GM12865 (cell line): ENCODE results near the gene LGALS1.
"Not testable (repeated sequence)": the region's sequence is repeated elsewhere in the genome, so short reads cannot be mapped to it uniquely, and the experiment has no call there.

ENCODE experiments used
- DNase-seq: peaks from one replicate; pipeline ENCODE4 v3.0.0; 2010; ENCODE audit warnings: low read depth
- H3K4me3 ChIP-seq: 2 replicates; pipeline ENCODE4 v1.5.1; 2011; ENCODE audit warnings: mild to moderate bottlenecking, low read depth, low read length, control low read depth
- TF ChIP-seq, protein P1 (sequence below): IDR thresholded peaks from 2 replicates; pipeline ENCODE4 v1.5.1; 2011; ENCODE audit warnings: low read length, control low read depth, low read depth, inconsistent platforms; ENCODE audit not compliant: insufficient read depth; ENCODE audit errors: missing control alignments

Gene LGALS1

GRCh38 chr22:37690901-37691504 lies 15.6 kb downstream of the LGALS1 start:
- H3K4me3 ChIP-seq: no peak overlapping the region
- TF ChIP-seq, protein P1, sequence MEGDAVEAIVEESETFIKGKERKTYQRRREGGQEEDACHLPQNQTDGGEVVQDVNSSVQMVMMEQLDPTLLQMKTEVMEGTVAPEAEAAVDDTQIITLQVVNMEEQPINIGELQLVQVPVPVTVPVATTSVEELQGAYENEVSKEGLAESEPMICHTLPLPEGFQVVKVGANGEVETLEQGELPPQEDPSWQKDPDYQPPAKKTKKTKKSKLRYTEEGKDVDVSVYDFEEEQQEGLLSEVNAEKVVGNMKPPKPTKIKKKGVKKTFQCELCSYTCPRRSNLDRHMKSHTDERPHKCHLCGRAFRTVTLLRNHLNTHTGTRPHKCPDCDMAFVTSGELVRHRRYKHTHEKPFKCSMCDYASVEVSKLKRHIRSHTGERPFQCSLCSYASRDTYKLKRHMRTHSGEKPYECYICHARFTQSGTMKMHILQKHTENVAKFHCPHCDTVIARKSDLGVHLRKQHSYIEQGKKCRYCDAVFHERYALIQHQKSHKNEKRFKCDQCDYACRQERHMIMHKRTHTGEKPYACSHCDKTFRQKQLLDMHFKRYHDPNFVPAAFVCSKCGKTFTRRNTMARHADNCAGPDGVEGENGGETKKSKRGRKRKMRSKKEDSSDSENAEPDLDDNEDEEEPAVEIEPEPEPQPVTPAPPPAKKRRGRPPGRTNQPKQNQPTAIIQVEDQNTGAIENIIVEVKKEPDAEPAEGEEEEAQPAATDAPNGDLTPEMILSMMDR: no peak
- no peak for DNase-seq

DNA sequence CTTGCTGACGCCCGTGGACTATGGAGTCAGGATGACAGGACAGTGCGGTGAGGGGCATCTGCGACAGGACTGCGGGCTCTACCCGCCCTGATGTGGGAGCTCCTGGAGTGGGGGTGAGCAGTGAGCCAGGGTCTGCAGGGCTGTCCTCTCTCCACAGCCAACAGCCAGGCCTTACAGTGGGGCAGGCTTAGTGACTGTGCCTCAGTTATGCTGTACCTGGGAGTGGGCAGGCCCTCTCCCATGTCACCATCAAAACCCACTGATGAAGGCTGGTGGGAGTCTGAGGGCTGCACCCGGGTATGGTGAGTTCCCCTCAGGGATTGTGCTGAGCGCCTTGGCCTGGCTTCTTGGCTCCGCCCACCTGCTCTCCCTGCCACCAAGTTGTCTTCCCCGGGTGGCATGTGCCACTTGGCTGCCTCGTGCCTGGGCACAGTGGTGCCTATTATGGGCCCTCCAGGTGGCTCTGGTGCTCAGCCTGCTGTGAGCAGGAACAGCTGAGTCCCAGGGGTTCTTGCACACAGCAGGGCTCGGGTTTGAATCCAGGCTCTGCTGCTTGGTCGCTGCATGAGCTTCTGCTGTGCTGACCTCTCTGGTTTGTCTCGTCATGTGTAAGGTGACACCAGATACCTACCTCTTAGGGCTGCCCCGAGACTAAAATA lies 17.3 kb downstream of the LGALS1 start:
- no peak overlapping the region for H3K4me3 ChIP-seq
- TF ChIP-seq, protein P1: no peak
- DNase-seq: no peak

- DNase-seq, H3K4me3 ChIP-seq: not testable (repeated sequence)
Measured at GRCh38 chr22:37694131-37694530, 18.7 kb downstream of the LGALS1 start.

DNA sequence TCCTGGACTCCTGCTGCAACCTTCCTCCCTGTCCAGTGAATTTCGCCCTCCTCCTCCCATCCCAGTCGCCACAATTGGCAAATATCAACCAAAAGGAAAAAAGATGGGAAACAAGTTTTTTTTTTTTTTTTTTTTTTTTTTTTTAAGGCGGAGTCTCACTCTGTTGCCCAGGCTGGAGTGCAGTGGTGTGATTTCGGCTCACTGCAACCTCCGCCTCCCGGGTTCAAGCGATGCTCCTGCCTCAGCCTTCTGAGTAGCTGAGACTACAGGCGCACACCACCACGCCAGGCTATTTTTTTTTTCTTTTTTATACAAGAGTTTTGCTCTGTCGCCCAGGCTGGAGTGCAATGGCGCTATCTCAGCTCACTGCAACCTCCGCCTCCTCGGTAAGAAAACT lies 20.8 kb downstream of the LGALS1 start:
- not testable (repeated sequence) for H3K4me3 ChIP-seq, DNase-seq

DNA sequence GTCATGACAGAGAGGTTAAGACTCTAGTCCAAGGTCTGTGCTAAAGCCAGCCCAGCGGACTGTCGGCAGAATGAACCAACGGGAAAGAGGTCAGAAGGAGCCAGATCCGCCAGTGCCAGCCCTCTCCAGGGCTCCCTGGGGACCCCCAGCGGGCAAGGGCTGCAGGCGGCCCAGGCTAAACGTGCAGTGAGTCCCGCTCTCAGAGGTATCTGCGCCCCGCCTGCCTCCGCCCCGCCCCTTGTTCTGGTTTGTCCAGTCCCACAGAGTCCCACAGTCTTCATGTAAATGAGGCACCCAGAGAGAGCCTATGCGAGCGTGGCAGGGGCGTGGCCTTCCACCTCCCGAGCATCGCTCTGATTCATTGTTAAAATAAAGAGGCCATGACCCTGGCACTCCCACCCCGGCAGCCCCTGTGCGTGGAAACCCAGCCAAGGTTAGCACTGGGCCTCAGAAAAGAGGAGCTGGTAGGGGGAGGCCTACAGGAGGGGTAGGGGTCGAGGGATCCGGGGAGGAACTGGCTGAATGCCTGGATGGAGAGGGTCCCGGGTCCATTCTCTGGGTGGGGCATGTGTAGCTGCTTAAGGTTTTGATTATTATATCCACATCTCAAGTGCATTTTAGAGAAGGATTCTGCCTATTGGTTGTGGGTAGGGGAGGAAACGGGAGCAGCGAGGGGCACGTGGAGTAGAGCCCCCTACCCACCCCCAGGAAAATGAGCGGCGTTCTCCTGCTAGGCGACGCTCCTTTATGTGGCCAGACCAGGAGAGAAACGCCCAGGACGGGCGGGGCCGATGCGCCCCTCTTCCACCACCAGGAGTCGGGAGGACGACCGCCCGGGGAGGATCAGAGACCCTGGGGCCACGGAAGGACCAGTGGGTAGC lies 21.5 kb downstream of the LGALS1 start, which contains the start of gene TRIOBP:
Gene TRIOBP (plus strand): TSS at position 392 of the 881 bp plus-strand sequence. CDS start 4,318 bp downstream, outside the sequence.
- TF ChIP-seq, protein P1: peak; percentile 30
- peak within 1 kb of the TSS; percentile 22 for H3K4me3 ChIP-seq
- DNase-seq: peak; percentile 85

DNA sequence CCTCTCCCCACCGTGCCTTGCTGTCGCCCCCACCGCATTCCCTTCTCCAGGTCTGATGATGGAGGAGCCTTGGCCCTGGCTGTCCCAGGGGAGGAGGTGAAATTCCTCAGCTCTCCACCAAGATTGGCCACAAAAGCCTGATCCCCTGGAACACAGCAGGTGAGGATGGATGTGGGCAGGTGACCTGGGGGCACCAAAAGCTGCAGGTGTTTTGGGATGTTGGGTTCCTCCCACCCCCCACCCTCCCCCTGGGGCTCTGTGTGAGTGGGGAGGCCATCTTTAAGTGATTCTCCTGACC lies 22.1 kb downstream of the LGALS1 start:
- TF ChIP-seq, protein P1: no peak
- DNase-seq: no peak
- H3K4me3 ChIP-seq: peak overlapping the region; percentile 22; the same call in 1 of the 2 replicates

DNA sequence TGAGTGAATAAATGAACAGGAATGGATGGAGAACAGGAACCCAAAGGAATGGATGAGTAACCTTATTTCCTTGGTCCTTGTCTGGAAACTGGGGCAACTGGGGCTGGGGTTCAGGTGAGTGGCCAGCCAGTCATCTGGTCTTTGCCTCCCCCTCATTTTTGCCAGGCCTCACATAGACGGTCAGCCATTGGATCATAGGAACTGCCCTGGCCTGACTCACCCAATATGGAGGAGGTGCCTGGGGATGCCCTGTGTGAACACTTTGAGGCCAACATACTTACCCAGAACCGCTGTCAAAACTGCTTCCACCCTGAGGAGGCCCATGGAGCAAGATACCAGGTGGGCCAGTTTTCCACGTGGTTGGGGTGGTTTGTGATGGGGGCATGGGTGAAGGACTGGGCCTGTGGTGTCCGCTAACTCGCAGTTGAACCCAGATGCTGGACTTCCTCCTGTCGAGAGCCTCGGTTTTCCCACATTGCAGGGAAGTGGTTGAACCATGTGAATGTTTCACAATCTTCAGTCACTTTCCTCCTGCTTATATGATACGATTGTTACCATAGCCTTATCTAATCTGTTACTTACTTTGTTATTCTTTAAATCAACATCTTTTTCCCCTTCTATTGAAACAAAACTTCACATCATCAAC lies 25.8 kb downstream of the LGALS1 start:
- DNase-seq: no peak
- TF ChIP-seq, protein P1: no peak

More for the DNA sequence above, 25.8 kb downstream of the LGALS1 start:
- H3K4me3 ChIP-seq: no peak overlapping the region
